GM04503 (cell line): ENCODE data around the gene BPIFA2.

Source experiments
- DNase-seq: peaks from one replicate; pipeline ENCODE4 v3.0.0-alpha.2; 2012; ENCODE audit warnings: low read depth

BPIFA2 gene

DNA sequence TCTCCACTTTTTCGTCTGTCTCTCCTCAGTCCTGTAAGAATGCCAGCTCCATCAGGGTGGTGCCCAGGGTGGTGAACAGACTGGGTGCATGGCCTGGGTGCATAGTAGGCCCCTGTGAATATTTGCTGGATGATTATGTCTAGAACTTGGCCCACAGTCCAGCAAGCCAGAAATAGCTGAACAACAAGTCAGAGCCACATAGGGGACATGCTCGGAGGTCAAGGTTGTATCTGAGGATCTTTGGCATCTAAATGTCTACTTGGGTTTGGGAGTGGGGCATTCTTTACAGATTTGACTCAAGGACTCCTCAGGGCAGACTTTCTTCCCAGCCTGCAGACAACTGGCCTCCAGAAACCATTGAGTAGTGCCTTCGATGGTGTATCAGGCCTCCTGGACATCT lies 31.1 kb downstream of the BPIFA2 start:
- DNase-seq: no peak

DNA sequence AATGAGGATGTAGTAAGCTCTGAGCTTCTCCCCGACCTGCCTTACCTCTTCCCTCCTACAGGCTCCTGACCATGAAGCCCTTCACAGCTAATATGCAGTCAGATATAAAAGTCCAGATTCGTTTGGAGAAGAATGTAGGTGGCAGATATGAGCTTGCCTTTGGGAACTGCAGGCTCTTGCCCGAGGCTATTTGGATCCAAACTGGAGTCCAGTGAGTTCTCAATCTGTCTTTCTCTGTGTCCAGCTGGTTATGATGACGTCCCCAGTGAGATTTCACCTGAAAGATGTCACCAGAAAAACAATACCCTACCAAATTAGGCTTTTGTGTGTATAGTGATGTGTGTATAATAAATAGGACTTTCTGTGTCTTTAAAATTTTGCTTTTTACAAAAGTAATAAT lies 34.5 kb downstream of the BPIFA2 start:
- DNase-seq: no peak

DNA sequence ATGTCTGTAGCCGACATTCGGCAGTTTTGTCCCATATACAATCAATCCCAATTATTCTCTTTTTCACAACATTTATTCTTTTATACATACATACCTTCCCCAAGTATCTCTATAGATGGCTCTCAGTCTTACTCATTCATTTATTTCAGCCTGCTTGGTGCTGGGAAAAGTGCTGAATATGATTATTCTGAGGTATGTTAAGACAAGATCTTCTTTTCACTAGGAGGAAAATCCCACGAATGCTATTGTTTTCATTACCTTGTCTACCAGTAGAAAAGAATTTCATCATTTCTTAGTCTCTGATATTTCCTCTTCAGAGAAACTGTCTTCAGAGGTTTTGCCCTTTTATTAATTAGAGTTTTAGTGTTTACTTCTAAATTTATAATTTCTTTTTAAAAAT lies 35.5 kb downstream of the BPIFA2 start:
- no peak for DNase-seq

DNA sequence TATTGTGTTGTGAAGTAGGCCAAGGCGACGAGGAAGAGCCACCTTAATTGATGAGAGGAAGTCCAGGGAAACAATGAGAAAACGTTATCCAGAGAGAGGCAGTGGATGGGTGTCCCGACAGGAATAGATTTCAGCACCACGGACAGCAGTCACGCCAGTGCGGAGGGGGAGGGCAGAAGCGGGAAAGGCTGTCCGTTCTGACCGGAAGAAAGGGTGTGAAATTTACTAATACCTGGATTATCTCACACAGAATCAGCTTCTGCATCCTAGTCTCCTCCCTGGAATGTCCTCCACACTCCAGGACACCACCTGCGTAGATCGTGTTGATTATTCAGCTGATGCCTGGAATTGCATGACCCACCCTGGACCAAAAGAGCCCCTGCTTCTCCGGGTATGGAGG lies 41.8 kb downstream of the BPIFA2 start:
- DNase-seq: no peak

DNA sequence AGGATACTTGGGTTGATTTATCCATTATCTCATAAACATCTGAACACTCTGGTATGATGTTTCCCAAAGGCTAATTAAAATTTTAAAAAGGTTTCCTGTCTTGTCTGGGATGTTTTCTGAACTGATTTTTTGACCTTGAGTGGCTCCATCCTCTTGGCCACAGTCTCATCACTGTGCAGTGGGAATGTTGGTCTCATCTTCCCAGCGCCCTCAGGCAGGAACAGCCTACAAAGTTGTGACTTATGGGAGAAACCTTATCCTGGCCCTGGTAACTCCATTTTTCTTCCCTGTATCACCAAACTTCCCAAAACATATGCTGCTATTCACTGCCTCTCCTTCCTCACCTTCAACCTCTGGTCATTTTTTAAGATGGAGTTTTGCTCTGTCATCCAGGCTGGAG lies 42.4 kb downstream of the BPIFA2 start:
- no peak for DNase-seq

DNA sequence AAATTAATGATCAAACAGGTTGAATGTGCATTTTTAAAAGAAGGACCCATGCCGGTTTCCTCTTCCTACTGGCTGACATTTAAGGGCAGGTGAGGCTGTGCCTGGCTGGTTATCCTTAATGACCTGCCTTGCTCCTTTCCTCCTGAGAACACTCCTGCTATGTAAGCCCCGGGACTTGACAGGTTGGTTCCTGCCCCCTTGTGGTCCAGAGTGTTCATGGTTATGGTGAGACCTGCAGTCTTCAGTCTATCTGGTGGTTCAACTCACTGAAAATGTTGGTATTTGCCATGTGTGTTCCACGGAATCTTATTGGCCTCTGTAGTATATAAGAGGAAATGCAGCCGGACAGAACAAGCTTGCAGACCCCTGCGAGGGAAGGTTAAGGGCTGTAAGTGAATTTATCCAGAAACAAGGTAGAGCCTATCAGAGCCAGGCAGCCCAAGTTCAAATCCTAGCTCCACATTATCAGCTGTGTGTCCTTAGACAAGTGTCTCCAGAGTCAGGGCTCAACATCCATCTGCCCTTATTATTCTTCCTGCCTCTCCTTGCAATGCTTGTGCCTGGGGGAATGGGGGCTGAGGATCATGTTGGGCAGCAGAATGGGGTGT lies 44.0 kb downstream of the BPIFA2 start:
- DNase-seq: no peak

DNA sequence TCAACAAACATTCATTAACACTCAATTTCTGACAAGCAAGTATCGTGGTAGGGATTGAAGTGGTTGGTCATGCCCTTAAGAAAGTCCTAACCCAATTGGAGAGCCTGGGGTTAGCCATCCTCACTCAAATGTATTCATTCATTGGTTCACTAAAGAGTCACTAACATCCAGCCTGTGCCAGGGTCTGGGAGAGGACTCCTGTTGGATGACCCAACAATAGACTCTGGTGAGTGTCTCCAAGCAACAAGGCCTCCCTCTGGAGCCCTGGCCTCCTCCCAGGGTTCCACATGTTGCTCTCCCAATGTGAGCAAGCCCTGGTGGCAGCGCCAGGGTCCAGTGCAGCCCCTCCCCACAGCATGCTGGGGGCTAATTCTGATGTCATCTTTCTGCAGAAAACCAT lies 49.1 kb downstream of the BPIFA2 start, which contains the start of gene BPIFA3:
TSS of gene BPIFA3 (plus strand) at position 301 of the 400 bp plus-strand sequence. CDS start 185 bp downstream, outside the sequence.
- no peak for DNase-seq

DNA sequence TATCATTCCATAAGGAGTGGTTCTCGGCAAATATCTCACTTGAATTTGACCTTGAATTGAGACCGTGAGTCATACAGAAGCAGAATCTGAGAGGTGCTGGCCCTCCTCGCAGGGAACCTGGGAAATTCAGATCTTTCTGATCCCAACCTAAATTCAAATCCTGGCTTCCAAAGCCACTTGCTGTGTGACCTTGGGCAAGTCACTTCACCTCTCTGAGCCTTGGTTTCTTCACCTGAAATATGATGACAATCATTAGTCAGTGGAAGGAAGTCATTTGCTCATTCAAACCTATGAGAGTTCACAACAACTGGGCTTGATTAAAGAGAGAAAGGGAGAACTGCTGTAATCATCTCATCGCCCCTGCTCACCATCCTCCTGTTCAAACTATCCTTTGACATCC lies 56.4 kb downstream of the BPIFA2 start:
- DNase-seq: no peak

DNA sequence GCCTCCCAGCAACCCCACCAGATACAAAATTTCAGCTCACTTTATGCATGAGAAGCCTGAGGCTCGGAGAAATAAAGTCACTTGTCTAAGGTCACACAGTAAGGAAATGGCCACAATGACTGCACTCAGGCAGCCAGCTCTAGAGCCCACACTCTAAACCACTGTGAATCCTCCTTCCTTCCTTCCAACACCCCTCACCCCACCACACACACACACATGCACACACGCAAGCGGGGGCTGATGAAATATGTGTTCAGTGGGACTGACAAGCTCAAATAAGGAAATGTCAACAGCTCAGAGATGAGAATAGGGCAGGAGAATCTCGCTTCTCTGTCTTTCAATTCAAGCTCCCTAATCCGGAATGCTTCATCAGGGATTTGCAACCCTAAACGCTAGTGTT lies 61.9 kb downstream of the BPIFA2 start:
- no peak for DNase-seq
